PC-3 (cell line): Measurements from ENCODE around the gene CNKSR3. TPM values are rescaled to one million over a fixed set of nuclear protein-coding genes. Genes with fewer than 3 reads are reported as not detected.

Experiments used
- ATAC-seq: fragments of 200-7000 bp; cut with Tn5 transposase; 2 replicates; pipeline ENCODE4 v1.9.1; 2020; ENCODE audit warnings: mild to moderate bottlenecking, moderate library complexity
- BruUV-seq: library from RNA; stranded (reverse); fragments of 400-500 nt; replicated peaks from 2 replicates; lab custom pipeline; 2021; lab: Mats Ljungman, UMichigan
- CTCF ChIA-PET: fragments of 300-600 bp; sonication (Branson Sonifier 250); formaldehyde crosslinking; loops from one replicate; lab custom pipeline; 2022; ENCODE audit warnings: antibody characterized with exemption; lab: Charles Lee
- POLR2A ChIA-PET: fragments of 300-600 bp; sonication (Branson Sonifier 250); formaldehyde crosslinking; loops from one replicate; lab custom pipeline; 2022; ENCODE audit warnings: antibody characterized with exemption; ENCODE audit not compliant: unreplicated experiment; lab: Charles Lee
- DNase-seq: peaks from one replicate; pipeline ENCODE4 v3.0.0-alpha.2; 2015
- H2AFZ ChIP-seq: fragments of 300-600 bp; sonication (generic); 2 replicates; pipeline ENCODE4 v1.6.0; 2016; ENCODE audit warnings: antibody characterized with exemption, low read length
- H3F3A ChIP-seq: fragments of 300-600 bp; sonication (generic); one replicate; pipeline ENCODE4 v1.6.0; 2017; ENCODE audit warnings: antibody characterized with exemption, low read length, control low read depth, mild to moderate bottlenecking; ENCODE audit not compliant: unreplicated experiment
- H3K27ac ChIP-seq: fragments of 300-600 bp; sonication (generic); 2 replicates; pipeline ENCODE4 v1.5.1; 2016; ENCODE audit warnings: mild to moderate bottlenecking, low read length
- H3K27me3 ChIP-seq: fragments of 300-600 bp; sonication (generic); 2 replicates; pipeline ENCODE4 v1.6.1; 2016; ENCODE audit warnings: low read length, mixed read lengths
- H3K36me3 ChIP-seq: fragments of 300-600 bp; sonication (generic); 2 replicates; pipeline ENCODE4 v1.6.1; 2016; ENCODE audit warnings: low read depth, mixed run types, low read length, mixed read lengths
- H3K4me1 ChIP-seq: fragments of 300-600 bp; sonication (generic); 2 replicates; pipeline ENCODE4 v1.5.1; 2016; ENCODE audit warnings: low read length; ENCODE audit not compliant: insufficient read depth
- H3K4me2 ChIP-seq: fragments of 300-600 bp; sonication (generic); 2 replicates; pipeline ENCODE4 v1.6.0; 2016; ENCODE audit warnings: low read length
- H3K4me3 ChIP-seq: fragments of 300-600 bp; sonication (generic); 2 replicates; pipeline ENCODE4 v1.5.1; 2016; ENCODE audit warnings: mild to moderate bottlenecking, low read length, mixed read lengths
- H3K79me2 ChIP-seq: fragments of 300-600 bp; sonication (generic); 2 replicates; pipeline ENCODE4 v1.6.1; 2017; ENCODE audit warnings: low read length, mixed read lengths
- H3K9ac ChIP-seq: fragments of 300-600 bp; sonication (generic); 2 replicates; pipeline ENCODE4 v1.6.0; 2016; ENCODE audit warnings: mild to moderate bottlenecking, low read length
- H3K9me2 ChIP-seq: fragments of 300-600 bp; sonication (generic); replicated peaks from 2 replicates; pipeline ENCODE4 v1.6.1; 2016; ENCODE audit warnings: mixed run types, low read length, mixed read lengths
- H3K9me3 ChIP-seq: fragments of 300-600 bp; sonication (generic); 2 replicates; pipeline ENCODE4 v1.6.1; 2016; ENCODE audit warnings: low read length, mixed read lengths
- H4K20me1 ChIP-seq: fragments of 300-600 bp; sonication (generic); 2 replicates; pipeline ENCODE4 v1.6.1; 2016; ENCODE audit warnings: low read length, mixed read lengths
- EZH2 ChIP-seq: fragments of 300-600 bp; sonication (generic); IDR thresholded peaks from one replicate; pipeline ENCODE4 v1.6.1; 2017; ENCODE audit warnings: antibody characterized with exemption, mild to moderate bottlenecking, low read length; ENCODE audit not compliant: unreplicated experiment
- EZH2phosphoT487 ChIP-seq: fragments of 300-600 bp; sonication (generic); IDR thresholded peaks from 2 replicates; pipeline ENCODE4 v1.6.1; 2018; ENCODE audit warnings: mild to moderate bottlenecking, antibody characterized with exemption, low read length, borderline replicate concordance
- intact Hi-C: fragments of 100-400 bp; cut with micrococcal nuclease; formaldehyde crosslinking; loops from 2 replicates; pipeline ENCODE4 v1.9.0; 2023
- total RNA-seq: library from RNA; depleted of rRNA; stranded (reverse); fragments of >200 nt; gene quantifications from 2 replicates; pipeline ENCODE4 v1.2.3, GENCODE V29; 2014
- TF ChIP-seq, protein P1 (sequence below): fragments of 300-600 bp; sonication (generic); conservative IDR thresholded peaks from 2 replicates; pipeline ENCODE4 v1.5.1; 2017; ENCODE audit warnings: antibody characterized with exemption, low read depth, mild to moderate bottlenecking, low read length

CNKSR3 gene
- total RNA-seq, 1 experiment from 2014 or later: 3.2 TPM

DNA sequence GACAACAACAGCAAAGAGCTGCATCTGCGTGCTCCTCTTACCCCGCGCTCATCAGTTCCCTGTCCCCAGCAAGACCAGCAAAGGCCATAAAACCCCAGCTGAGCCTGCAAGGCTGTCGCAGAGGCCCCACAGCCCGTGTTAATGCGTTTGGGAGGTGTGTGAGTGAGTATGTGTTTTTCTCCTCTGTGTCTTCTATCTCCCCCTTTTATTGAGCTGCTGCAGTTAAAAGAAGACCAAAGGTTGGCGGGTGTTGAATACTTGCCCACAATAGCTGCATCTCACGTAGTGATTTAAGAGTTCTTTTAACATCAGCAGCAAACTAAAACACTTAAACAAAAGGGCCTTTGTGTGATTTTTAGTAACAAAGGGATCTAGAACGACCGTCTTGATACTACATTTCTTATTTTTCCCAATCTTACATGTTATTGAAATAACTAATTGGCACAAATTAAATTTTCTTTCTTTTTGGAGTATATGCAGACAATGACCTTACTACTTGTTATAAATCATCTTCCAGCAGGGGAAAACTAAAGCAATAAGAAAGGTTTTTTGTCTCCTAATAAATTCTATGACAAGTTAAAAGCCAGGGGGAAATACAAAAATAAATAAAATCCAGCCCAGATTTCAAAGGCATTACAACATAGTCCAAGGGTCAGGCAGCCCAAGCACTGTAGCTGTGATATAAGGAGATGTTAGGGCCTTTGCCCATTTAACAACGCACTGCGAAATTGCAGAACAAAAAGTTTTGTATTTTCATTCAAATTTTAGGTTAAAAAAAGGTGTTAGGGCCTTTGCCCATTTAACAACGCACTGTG lies 27.2 kb upstream of the CNKSR3 start:
- BruUV-seq: no TSS peak
- TF ChIP-seq EZH2: no peak
- Histone ChIP-seq H3K4me2 (no peak overlapping the region), H3K36me3 (no peaks in the 10 kb centered on the region), H4K20me1 (no peaks in the 10 kb centered on the region), H3K27me3 (no peaks in the 10 kb centered on the region), H3K79me2 (no peaks in the 10 kb centered on the region), H3F3A (no peaks in the 10 kb centered on the region), H3K4me1 (no peaks in the 10 kb centered on the region), H3K9me3 (no peaks in the 10 kb centered on the region), H3K9ac (no peak overlapping the region), H2AFZ (no peak overlapping the region), H3K9me2 (no peaks in the 10 kb centered on the region), H3K4me3 (no peak overlapping the region), H3K27ac (no peak overlapping the region)
- DNase-seq (no peak), ATAC-seq (no peak)
- ChIA-PET POLR2A (no interaction called here), CTCF (no interaction called here)
- intact Hi-C loops: no loop called here

DNA sequence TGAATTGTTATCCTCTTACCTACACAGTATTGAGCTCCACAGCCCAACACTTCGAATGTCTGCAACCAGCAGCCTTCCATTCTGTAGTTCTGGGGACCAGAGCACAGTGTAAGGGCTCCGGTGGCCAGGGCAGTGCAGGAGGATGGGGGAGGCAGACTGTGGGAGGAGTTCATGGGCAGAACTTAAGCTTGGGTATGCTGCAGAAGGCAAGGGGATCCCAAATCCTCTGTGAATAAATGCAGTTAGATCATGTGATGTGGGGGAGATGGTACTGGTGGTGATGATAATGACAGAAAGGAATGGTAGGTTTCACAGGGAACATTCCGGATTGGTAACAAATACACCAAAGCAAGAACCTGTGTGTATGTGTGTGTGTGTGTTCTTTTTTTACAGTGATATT lies 26.5 kb upstream of the CNKSR3 start:
- CTCF ChIA-PET: no interaction called here
- no peaks in the 10 kb centered on the region for H3K79me2 ChIP-seq
- no peak for DNase-seq
- no peak overlapping the region for H3K9ac ChIP-seq
- H3K4me1 ChIP-seq: no peaks in the 10 kb centered on the region
- H3K4me2 ChIP-seq: no peak overlapping the region
- no peak overlapping the region for H3K4me3 ChIP-seq
- intact Hi-C loops: no loop called here
- TF ChIP-seq, protein P1, sequence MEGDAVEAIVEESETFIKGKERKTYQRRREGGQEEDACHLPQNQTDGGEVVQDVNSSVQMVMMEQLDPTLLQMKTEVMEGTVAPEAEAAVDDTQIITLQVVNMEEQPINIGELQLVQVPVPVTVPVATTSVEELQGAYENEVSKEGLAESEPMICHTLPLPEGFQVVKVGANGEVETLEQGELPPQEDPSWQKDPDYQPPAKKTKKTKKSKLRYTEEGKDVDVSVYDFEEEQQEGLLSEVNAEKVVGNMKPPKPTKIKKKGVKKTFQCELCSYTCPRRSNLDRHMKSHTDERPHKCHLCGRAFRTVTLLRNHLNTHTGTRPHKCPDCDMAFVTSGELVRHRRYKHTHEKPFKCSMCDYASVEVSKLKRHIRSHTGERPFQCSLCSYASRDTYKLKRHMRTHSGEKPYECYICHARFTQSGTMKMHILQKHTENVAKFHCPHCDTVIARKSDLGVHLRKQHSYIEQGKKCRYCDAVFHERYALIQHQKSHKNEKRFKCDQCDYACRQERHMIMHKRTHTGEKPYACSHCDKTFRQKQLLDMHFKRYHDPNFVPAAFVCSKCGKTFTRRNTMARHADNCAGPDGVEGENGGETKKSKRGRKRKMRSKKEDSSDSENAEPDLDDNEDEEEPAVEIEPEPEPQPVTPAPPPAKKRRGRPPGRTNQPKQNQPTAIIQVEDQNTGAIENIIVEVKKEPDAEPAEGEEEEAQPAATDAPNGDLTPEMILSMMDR: no peak
- TF ChIP-seq EZH2 (no peak), EZH2phosphoT487 (no peak)
- H3K9me2 ChIP-seq: no peaks in the 10 kb centered on the region
- no peak overlapping the region for H2AFZ ChIP-seq
- H3K27ac ChIP-seq: no peak overlapping the region
- BruUV-seq: no TSS peak
- ATAC-seq: no peak
- no peaks in the 10 kb centered on the region for H4K20me1 ChIP-seq
- no peaks in the 10 kb centered on the region for H3K9me3 ChIP-seq
- no peaks in the 10 kb centered on the region for H3F3A ChIP-seq
- H3K27me3 ChIP-seq: no peaks in the 10 kb centered on the region
- no peaks in the 10 kb centered on the region for H3K36me3 ChIP-seq
- POLR2A ChIA-PET: no interaction called here

DNA sequence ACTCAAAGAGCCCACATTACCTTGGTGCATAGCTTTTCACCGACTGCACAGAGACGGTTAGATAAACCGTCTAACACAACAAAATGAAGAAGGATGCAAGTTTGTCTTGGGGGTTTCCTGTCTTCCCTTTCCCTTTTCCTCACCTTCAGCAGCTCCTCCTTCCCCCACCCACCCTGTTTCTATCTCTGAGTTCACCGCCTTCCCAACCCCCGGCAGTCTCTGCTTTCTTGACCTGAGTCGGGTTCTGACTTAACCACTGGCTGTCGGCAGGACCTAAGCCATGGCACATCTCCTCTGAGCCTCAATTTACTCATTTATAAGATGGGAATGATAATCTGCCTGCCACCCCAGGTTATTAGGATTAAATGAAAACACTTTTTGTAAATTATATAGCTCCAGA lies 25.8 kb upstream of the CNKSR3 start:
- Histone ChIP-seq H3F3A (no peaks in the 10 kb centered on the region), H3K9me3 (no peaks in the 10 kb centered on the region), H3K4me3 (no peak overlapping the region), H3K4me1 (no peaks in the 10 kb centered on the region), H3K36me3 (no peaks in the 10 kb centered on the region), H3K27me3 (no peaks in the 10 kb centered on the region), H3K9me2 (no peaks in the 10 kb centered on the region), H4K20me1 (no peaks in the 10 kb centered on the region), H3K9ac (no peak overlapping the region), H3K27ac (no peak overlapping the region), H3K4me2 (no peak overlapping the region), H2AFZ (no peak overlapping the region), H3K79me2 (no peaks in the 10 kb centered on the region)
- intact Hi-C loops: no loop called here
- BruUV-seq: no TSS peak
- ATAC-seq (no peak), DNase-seq (no peak)
- CTCF ChIA-PET: no interaction called here
- POLR2A ChIA-PET: no interaction called here
- TF ChIP-seq, protein P1: no peak
- TF ChIP-seq EZH2 (no peak), EZH2phosphoT487 (no peak)
